Chondrocyte (in vitro differentiated cells): Measurements from ENCODE around the gene PCSK2. TPM values are rescaled to one million over a fixed set of nuclear protein-coding genes. Genes with fewer than 3 reads are reported as not detected.

Experiments
- DNase-seq: peaks from one replicate; pipeline ENCODE4 v3.0.0; 2021; ENCODE audit warnings: mixed read lengths, low spot score
- H3K27ac Mint-ChIP-seq: one replicate; pipeline ENCODE4 v1.8.0; 2021; ENCODE audit warnings: mild to moderate bottlenecking, moderate library complexity, mixed read lengths; ENCODE audit not compliant: unreplicated experiment
- H3K27me3 Mint-ChIP-seq: 2 replicates; pipeline ENCODE4 v1.8.0; 2021; ENCODE audit warnings: low read depth, mixed read lengths
- H3K36me3 Mint-ChIP-seq: 2 replicates; pipeline ENCODE4 v1.8.0; 2021; ENCODE audit warnings: low read depth, mixed read lengths
- H3K4me1 Mint-ChIP-seq: 2 replicates; pipeline ENCODE4 v1.8.0; 2021; ENCODE audit warnings: low read depth, mild to moderate bottlenecking, mixed read lengths
- H3K4me3 Mint-ChIP-seq: one replicate; pipeline ENCODE4 v1.8.0; 2021; ENCODE audit warnings: mild to moderate bottlenecking, moderate library complexity, mixed read lengths; ENCODE audit not compliant: unreplicated experiment
- H3K9me3 Mint-ChIP-seq: 2 replicates; pipeline ENCODE4 v1.8.0; 2021; ENCODE audit warnings: low read depth, mixed read lengths
- CTCF ChIP-seq: fragments of 200-600 bp; sonication (generic); IDR thresholded peaks from 2 replicates; pipeline ENCODE4 v1.5.0; 2021; ENCODE audit warnings: antibody characterized with exemption, mild to moderate bottlenecking, moderate library complexity
- total RNA-seq: library from RNA; stranded (reverse); gene quantifications from 3 replicates; pipeline ENCODE4 v1.2.1, GENCODE V29; 2021

The PCSK2 gene
- total RNA-seq, 1 donor from 2014 or later = not detected

GRCh38 chr20:17380801-17381200 is 154.0 kb downstream of the PCSK2 start:
- Mint-ChIP-seq H3K27ac (no peak overlapping the region), H3K4me1 (no peaks in the 10 kb centered on the region)

GRCh38 chr20:17381724-17382123 is 154.9 kb downstream of the PCSK2 start:
- no peak overlapping the region for H3K4me3 Mint-ChIP-seq
- no peaks in the 10 kb centered on the region for H3K36me3 Mint-ChIP-seq
- H3K27me3 Mint-ChIP-seq = peaks cover 17% of the 10 kb centered on the region

More at GRCh38 chr20:17380801-17381200, 154.0 kb downstream of the PCSK2 start:
- H3K27me3 Mint-ChIP-seq = peaks cover 17% of the 10 kb centered on the region
- no peak overlapping the region for H3K4me3 Mint-ChIP-seq
- H3K36me3 Mint-ChIP-seq = no peaks in the 10 kb centered on the region
- no peak for DNase-seq
- H3K9me3 Mint-ChIP-seq = no peaks in the 10 kb centered on the region
- no peak for TF ChIP-seq CTCF

GRCh38 chr20:17385798-17386197 is 159.0 kb downstream of the PCSK2 start:
- Mint-ChIP-seq H3K27me3 (peaks cover 23% of the 10 kb centered on the region), H3K27ac (no peak overlapping the region), H3K36me3 (no peaks in the 10 kb centered on the region), H3K9me3 (no peaks in the 10 kb centered on the region), H3K4me3 (no peak overlapping the region), H3K4me1 (no peaks in the 10 kb centered on the region)
- no peak for DNase-seq
- TF ChIP-seq CTCF = no peak

More at GRCh38 chr20:17381724-17382123, 154.9 kb downstream of the PCSK2 start:
- Mint-ChIP-seq H3K4me1 (no peaks in the 10 kb centered on the region), H3K27ac (no peak overlapping the region), H3K9me3 (no peaks in the 10 kb centered on the region)
- no peak for DNase-seq
- no peak for TF ChIP-seq CTCF

GRCh38 chr20:17390655-17391054 is 163.8 kb downstream of the PCSK2 start:
- no peak for DNase-seq
- Mint-ChIP-seq H3K27me3 (peaks cover 10% of the 10 kb centered on the region), H3K27ac (no peak overlapping the region), H3K4me3 (no peak overlapping the region), H3K36me3 (no peaks in the 10 kb centered on the region), H3K4me1 (no peaks in the 10 kb centered on the region), H3K9me3 (no peaks in the 10 kb centered on the region)
- TF ChIP-seq CTCF = no peak

DNA sequence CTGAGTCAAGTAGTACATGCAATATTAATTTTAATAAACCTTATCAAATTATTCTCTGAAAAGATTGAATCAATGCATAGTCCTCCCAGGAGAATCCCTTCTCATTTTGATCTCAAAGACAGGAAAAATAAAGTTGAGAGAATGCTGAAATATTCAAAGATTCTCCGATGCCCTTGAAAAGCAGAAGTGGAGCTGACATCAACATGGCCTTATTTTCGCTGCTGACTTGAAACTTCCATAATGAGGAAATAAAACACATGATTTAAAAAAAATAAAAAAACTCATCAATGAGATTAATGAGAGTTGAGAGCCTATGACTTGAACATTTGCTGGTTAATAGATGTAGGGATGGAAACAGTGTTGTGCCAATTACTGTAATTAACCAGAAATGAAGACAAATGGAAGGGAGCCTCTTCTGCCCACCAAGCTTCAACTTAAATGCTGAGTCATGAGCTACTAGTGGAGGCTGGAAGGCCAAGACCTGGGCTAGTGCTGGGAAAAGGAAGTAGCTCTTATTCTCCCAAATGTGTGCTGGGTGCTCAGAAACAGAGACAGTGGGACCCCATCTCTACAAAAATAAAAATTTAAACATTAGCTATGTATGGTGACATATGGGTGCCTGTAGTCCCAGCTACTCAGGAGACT is 164.4 kb downstream of the PCSK2 start:
- Mint-ChIP-seq H3K9me3 (no peaks in the 10 kb centered on the region), H3K4me1 (no peaks in the 10 kb centered on the region), H3K27me3 (peaks cover 11% of the 10 kb centered on the region), H3K4me3 (no peak overlapping the region), H3K36me3 (no peaks in the 10 kb centered on the region), H3K27ac (no peak overlapping the region)
- no peak for TF ChIP-seq CTCF
- no peak for DNase-seq
